Uterus (tissue), 4 donors: ENCODE data around the gene ACKR2. TPM values are rescaled to one million over a fixed set of nuclear protein-coding genes. Genes with fewer than 3 reads are reported as not detected.
"Not testable (repeated sequence)": the region's sequence is repeated elsewhere in the genome, so short reads cannot be mapped to it uniquely, and the experiment has no call there.

Source experiments
- DNase-seq, 2 donors: peaks; one replicate each; pipeline ENCODE4 v3.0.0-alpha.2; 2019 to 2020
- H3K27ac ChIP-seq, 2 donors: fragments of 200-600 bp; sonication (generic); 1 replicate in 1 of 2; 2 replicates in 1 of 2; pipeline ENCODE4 v1.5.1; 2016 to 2018
- H3K27me3 ChIP-seq, 2 donors: fragments of 200-600 bp; sonication (generic); one replicate each; pipeline ENCODE4 v1.5.1; 2018 to 2019; ENCODE audit warnings: control low read depth in 1 of 2
- H3K36me3 ChIP-seq, 2 donors: fragments of 200-600 bp; sonication (generic); one replicate each; pipeline ENCODE4 v1.5.1; 2019; ENCODE audit warnings: control low read depth in 1 of 2
- H3K4me1 ChIP-seq, 2 donors: fragments of 200-600 bp; sonication (generic); one replicate each; pipeline ENCODE4 v1.5.1; 2018 to 2019; ENCODE audit warnings: control low read depth in 1 of 2
- H3K4me3 ChIP-seq, 2 donors: fragments of 200-600 bp; sonication (generic); 1 replicate in 1 of 2; 2 replicates in 1 of 2; pipeline ENCODE4 v1.5.1; 2018 to 2019; ENCODE audit warnings: mild to moderate bottlenecking in 1 of 2
- H3K9me3 ChIP-seq, 2 donors: fragments of 200-600 bp; sonication (generic); one replicate each; pipeline ENCODE4 v1.5.1; 2019; ENCODE audit warnings: control low read depth in 1 of 2
- POLR2A ChIP-seq, 2 donors: fragments of 450-650 bp; IDR thresholded peaks; one replicate each; pipeline ENCODE4 v1.6.1; 2016; ENCODE audit warnings: antibody characterized with exemption in 2 of 2, mild to moderate bottlenecking in 1 of 2, moderate library complexity in 1 of 2
- intact Hi-C: fragments of 100-400 bp; cut with DNase I; formaldehyde crosslinking; loops from one replicate; pipeline ENCODE4 v1.15.1; 2023; ENCODE audit warnings: low total_unique reads
- total RNA-seq, 4 donors: library from RNA; depleted of rRNA in 3 of 4; stranded (reverse); fragments of >200 nt in 3 of 4; gene quantifications; one replicate each; pipeline versions ENCODE4 v1.1.0 to v1.2.4, GENCODE V29; 2014 to 2023
- TF ChIP-seq, protein P1 (sequence below), 4 experiments: fragments of 200-600 bp in 2 of 4; fragments of 450-650 bp in 2 of 4; sonication (generic) in 2 of 4; IDR thresholded peaks; one replicate each; pipeline ENCODE4 v1.5.1; 2016 to 2019; ENCODE audit warnings: antibody characterized with exemption in 4 of 4, mild to moderate bottlenecking in 2 of 4, moderate library complexity in 1 of 4
- donor health status: DM: yes; HTN: yes; CAD: no.

ACKR2 gene
- total RNA-seq, 4 donors from 2014 or later, result 1.5 to 8.7 (median 4.7) TPM

DNA sequence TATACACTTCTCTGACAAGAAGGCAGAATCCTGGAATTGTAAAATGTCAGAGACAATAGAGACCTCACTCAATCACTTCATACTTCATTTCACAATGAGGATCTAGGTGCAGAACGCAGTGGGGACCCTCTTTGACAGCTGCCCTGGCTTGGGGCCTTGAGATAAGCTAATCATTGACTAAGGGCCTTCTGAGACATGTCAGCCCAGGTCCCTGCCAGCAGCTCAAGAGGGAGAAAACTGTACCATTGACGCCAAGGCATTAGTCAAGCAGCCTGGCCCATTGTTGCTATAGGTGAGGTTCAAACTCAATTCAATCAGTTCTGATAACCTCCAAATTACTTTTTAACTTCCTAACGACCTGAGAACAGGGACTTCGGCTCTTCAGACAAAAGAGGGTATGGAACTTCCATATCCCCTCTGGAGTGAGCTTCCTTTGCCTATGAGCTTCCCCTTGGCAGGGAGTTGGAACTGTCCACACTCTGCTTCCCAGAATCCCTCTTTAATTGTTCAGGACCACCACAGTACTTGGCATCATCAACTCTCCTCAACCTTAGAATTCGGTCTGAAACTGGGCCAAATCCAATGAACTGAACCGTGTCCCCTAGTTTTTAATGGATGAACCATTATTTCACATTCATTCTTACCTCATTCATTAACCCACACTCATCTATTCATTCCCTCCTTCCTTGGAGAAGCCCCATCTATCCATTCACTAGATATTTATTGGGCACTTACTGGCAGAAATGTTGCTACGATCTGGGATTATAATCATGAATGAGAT is 67.9 kb downstream of the ACKR2 start:
- intact Hi-C loops, result no loop called here
- H3K27ac ChIP-seq, result no peak overlapping the region
- H3K4me1 ChIP-seq, result peaks cover 0 to 5% of the 10 kb centered on the region in 2 donors
- DNase-seq, result no peak
- no peaks in the 10 kb centered on the region for H3K27me3 ChIP-seq
- H3K4me3 ChIP-seq, result no peak overlapping the region
- H3K9me3 ChIP-seq, result no peaks in the 10 kb centered on the region
- TF ChIP-seq POLR2A (IDR thresholded peaks at IDR 0.05), result no peak
- TF ChIP-seq, protein P1, sequence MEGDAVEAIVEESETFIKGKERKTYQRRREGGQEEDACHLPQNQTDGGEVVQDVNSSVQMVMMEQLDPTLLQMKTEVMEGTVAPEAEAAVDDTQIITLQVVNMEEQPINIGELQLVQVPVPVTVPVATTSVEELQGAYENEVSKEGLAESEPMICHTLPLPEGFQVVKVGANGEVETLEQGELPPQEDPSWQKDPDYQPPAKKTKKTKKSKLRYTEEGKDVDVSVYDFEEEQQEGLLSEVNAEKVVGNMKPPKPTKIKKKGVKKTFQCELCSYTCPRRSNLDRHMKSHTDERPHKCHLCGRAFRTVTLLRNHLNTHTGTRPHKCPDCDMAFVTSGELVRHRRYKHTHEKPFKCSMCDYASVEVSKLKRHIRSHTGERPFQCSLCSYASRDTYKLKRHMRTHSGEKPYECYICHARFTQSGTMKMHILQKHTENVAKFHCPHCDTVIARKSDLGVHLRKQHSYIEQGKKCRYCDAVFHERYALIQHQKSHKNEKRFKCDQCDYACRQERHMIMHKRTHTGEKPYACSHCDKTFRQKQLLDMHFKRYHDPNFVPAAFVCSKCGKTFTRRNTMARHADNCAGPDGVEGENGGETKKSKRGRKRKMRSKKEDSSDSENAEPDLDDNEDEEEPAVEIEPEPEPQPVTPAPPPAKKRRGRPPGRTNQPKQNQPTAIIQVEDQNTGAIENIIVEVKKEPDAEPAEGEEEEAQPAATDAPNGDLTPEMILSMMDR (IDR thresholded peaks at IDR 0.05), result no peak
- H3K36me3 ChIP-seq, result no peaks in the 10 kb centered on the region

DNA sequence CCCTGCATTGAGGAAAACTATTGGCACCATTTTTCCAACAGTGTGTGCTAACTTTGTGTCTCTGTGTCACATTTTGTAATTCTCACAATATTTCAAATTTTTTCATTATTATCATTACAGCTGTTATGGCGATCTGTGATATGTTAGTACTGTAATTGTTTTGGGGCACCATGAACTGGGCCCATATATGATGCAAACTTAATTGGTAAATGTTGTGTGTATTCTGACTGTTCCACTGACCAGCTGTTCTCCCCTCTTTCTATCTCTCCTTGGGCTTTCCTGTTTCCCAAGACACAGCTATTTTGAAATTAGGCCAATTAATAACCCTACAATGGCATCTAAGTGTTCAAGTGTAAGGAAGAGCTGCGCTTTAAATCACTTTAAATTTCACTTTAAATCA is 68.6 kb downstream of the ACKR2 start:
- no peak for TF ChIP-seq POLR2A (IDR thresholded peaks at IDR 0.05)
- TF ChIP-seq, protein P1 (IDR thresholded peaks at IDR 0.05), result no peak
- no peak for DNase-seq
- intact Hi-C loops, result no loop called here
- no peak overlapping the region for H3K27ac ChIP-seq
- H3K4me3 ChIP-seq, result no peak overlapping the region
- H3K9me3 ChIP-seq, result no peaks in the 10 kb centered on the region
- H3K4me1 ChIP-seq, result peaks cover 0 to 5% of the 10 kb centered on the region in 2 donors
- H3K36me3 ChIP-seq, result no peaks in the 10 kb centered on the region
- no peaks in the 10 kb centered on the region for H3K27me3 ChIP-seq

- Histone ChIP-seq H3K4me1 (peaks cover 0 to 5% of the 10 kb centered on the region in 2 donors), H3K27ac (peak overlapping the region in 1 of 2 donors; percentile 76), H3K27me3 (no peaks in the 10 kb centered on the region), H3K9me3 (no peaks in the 10 kb centered on the region), H3K36me3 (no peaks in the 10 kb centered on the region), H3K4me3 (peak overlapping the region in 1 of 2 donors; percentile 55)
- TF ChIP-seq, protein P1 (IDR thresholded peaks at IDR 0.05), result no peak
- TF ChIP-seq POLR2A (IDR thresholded peaks at IDR 0.05), result no peak
- DNase-seq, result peak in 1 of 2 donors; percentile 19
- intact Hi-C loops, result no loop called here
These were observed 70.9 kb downstream of the ACKR2 start for GRCh38 chr3:42880183-42880582.

DNA sequence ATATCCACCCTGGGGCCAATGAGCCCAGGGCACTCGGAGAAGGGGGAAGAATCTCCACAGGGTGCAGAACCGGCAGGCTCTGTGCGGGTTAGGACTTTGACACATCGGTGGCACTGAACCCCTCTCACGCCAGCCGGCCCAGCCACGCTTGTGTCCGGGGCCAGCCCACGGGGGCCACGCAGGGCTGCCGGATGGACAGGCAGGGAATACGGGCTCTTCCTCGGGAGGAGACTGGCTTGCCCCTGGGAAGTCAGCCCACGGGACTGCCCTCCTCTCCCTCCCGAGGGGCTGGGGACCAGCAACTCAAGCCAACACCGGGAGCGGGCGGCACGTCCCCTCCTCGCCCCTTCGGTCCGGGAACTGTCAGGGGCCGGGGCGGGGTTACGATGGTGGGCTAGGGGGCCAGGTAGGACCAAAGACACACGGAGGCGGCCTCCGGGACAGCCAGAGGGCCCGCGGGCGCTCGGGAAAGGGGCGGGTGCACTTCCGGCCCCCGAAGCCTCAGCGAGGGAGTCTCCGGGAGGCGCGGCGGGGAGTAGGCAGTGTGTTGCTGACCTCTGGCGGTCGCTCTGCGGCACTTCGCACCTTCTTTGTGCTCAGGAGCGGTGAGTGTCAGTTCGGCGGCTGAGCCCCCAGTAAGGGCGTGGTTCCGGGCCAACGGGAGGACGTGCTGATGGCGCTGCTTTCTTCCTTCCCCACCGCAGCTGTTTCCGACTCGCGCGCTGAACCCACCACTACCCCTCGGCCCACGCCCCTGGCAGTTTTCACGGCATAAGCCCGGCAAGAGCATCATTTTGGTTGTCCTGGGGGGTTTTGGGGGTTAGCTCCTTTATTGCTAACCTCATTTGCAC is 71.6 kb downstream of the ACKR2 start:
- Histone ChIP-seq H3K36me3 (no peaks in the 10 kb centered on the region), H3K9me3 (no peaks in the 10 kb centered on the region), H3K27ac (peak overlapping the region; percentile 73 to 76), H3K4me1 (peaks cover 0 to 5% of the 10 kb centered on the region in 2 donors), H3K4me3 (peak overlapping the region; percentile 55 to 57), H3K27me3 (no peaks in the 10 kb centered on the region)
- no peak for TF ChIP-seq POLR2A (IDR thresholded peaks at IDR 0.05)
- TF ChIP-seq, protein P1 (IDR thresholded peaks at IDR 0.05), result peak; percentile 92 to 95 (median 94)
- intact Hi-C loops, result no loop called here
- DNase-seq, result peak; percentile 86 to 87

DNA sequence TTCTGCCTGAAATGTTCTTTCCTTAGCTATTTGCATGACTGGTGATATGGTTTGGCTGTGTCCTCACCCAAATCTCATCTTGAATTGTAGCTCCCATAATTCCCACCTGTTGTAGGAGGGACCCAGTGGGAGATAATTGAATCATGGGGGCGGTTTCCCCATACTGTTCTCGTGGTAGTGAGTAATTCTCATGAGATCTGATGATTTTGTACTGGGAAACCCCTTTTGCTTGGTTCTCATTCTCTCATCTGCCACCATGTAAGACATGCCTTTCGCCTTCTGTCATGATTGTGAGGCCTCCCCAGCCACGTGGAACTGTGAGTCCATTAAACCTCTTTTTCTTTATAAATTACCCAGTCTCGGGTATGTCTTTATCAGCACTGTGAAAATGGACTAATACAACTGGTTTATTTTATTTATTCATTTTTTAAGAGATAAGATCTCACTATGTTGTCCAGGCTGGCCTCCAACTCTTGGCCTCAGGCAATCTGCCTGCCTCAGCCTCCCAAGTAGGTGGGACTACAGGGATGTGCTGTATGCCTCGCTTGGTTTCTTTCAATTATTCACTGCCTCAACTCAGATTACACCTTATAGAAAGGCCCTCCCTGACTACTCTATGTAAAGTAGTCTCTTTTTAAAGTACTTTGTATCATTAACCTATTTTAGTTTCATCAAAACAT is 74.1 kb downstream of the ACKR2 start:
- intact Hi-C loops, result not testable (repeated sequence)

More for the DNA sequence above, 74.1 kb downstream of the ACKR2 start:
- H3K27ac ChIP-seq, H3K4me1 ChIP-seq, H3K9me3 ChIP-seq, H3K4me3 ChIP-seq, H3K36me3 ChIP-seq, H3K27me3 ChIP-seq, DNase-seq: not testable (repeated sequence)
